Fibroblast of peridontal ligament (primary cell): ENCODE data around the gene XYLT1.

ENCODE experiments used
- DNase-seq: peaks from one replicate; pipeline ENCODE4 v3.0.0-alpha.2; 2010; ENCODE audit errors: extremely low read depth

The XYLT1 gene

DNA sequence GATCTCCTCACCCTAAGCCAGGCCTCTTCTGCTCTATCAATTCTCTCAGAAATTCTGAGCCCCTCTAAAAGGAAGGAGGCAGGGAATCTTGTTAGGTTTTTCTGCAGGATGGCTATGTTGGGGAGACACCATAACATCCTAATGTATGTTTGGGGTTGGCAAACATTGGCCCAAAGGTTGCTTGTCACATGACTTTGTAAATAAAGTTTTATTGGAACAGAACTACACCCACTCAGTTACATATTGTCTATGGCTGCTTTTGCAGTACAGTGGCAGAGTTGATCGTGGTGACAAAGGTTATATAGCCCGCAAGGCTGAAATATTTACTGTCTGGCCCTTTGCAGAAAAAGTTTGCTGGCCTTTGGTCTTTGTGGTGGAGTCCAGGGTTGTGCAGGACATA, 409.4 kb downstream of the XYLT1 start:
- no peak for DNase-seq

DNA sequence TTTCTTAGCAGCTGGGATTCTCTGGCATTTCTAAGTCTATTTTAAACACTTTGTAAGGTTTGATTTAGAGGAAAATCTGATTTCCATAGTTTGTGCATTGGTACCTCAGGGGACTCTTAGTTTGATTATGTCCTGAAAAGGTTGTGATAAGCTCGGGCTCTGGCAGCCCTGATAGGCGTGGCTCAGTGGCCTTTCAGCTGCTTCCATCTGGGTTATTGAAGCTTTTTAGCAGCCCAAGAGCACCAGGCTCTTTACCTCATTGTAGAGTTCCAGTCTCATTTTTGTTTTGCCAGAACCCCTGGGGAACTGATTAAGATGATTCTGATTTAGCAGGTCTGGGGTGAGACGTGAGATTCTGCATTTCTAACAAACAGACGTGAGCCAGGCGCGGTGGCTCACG, 412.3 kb downstream of the XYLT1 start:
- DNase-seq = no peak

DNA sequence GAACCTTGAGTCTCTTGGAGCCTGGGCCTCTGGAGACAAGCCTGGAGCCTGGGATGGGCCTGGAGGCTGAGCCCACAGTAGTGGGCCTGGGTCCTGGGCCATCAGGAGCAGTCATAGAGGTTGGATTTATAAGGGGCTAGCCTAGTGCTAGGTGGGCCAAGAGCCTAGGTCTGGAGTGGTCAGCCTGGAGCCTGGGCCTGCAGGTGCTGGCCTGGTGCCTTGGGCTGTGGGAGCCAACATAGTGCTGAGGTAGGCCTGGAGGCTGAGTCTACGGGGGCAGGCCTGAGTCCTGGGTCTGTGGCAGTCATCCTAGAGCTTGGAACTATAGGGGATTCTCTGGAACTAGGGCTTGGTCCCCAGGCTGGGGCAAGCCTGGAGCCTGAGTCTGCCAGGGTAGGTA, 414.1 kb downstream of the XYLT1 start:
- DNase-seq = no peak

DNA sequence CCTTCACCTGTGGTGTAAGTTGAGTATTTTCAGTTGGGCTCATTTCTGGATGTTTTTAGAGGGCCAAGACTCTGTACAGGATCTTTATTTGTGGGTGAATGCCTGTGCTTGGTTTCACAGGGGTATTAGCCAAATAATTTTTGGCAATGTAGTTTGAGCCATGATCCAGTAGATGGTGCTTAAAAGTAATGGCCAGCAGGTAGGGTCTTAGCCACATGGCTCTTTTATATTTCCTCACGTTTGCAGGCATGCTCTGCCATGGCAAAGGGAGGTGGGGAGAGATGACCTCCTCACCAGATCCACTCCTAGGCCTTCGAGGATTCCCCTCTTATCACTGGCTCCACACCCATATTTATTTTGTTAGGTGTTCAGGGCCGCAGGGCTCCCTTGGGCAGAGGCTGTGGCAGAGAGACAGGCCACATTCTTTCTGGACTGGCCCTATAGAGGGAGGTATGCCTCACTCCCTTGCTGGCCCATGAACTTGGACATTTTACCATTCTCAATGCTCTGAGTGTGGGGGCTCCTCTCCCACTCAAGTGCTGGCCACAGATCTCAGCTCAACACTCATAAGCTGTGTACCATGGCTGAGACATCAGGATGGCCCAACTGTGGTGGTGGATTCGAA, 417.1 kb downstream of the XYLT1 start:
- no peak for DNase-seq
